RPMI7951 (cell line): ENCODE measurements around the gene FLOT1. TPM values are rescaled to one million over a fixed set of nuclear protein-coding genes. Genes with fewer than 3 reads are reported as not detected.
"Not testable (repeated sequence)": the region's sequence is repeated elsewhere in the genome, so short reads cannot be mapped to it uniquely, and the experiment has no call there.

Experiments used
- DNase-seq: peaks from one replicate; pipeline ENCODE4 v3.0.0-alpha.2; 2012; ENCODE audit warnings: low read depth
- total RNA-seq: library from RNA; depleted of rRNA; stranded (reverse); fragments of >200 nt; shearing (Covaris generic); gene quantifications from 2 replicates; pipeline ENCODE4 v1.2.3, GENCODE V29; 2014

FLOT1 gene
- total RNA-seq, 1 experiment from 2014 or later: 108 TPM

GRCh38 chr6:30767158-30767943, 24.9 kb upstream of the FLOT1 start:
- peak; percentile 62 for DNase-seq

GRCh38 chr6:30766461-30767157, 24.1 kb upstream of the FLOT1 start:
- DNase-seq: peak; percentile 63

GRCh38 chr6:30765495-30765894, 23.0 kb upstream of the FLOT1 start:
- not testable (repeated sequence) for DNase-seq

GRCh38 chr6:30764490-30765043, 22.1 kb upstream of the FLOT1 start:
- not testable (repeated sequence) for DNase-seq

- DNase-seq: peak; percentile 76
Observed at GRCh38 chr6:30763618-30764489, 21.4 kb upstream of the FLOT1 start.

GRCh38 chr6:30763155-30763617, 20.7 kb upstream of the FLOT1 start:
- DNase-seq: no peak

- no peak for DNase-seq
Observed at GRCh38 chr6:30761791-30762429, 19.4 kb upstream of the FLOT1 start.

- DNase-seq: no peak
Observed at GRCh38 chr6:30760549-30760948, 18.1 kb upstream of the FLOT1 start.

- DNase-seq: peak; percentile 85
Observed at GRCh38 chr6:30759575-30760239, 17.2 kb upstream of the FLOT1 start.

- DNase-seq: no peak
Observed at GRCh38 chr6:30757261-30757904, 14.9 kb upstream of the FLOT1 start.

- not testable (repeated sequence) for DNase-seq
Observed at GRCh38 chr6:30756405-30757003, 14.0 kb upstream of the FLOT1 start.

- peak; percentile 45 for DNase-seq
Observed at GRCh38 chr6:30754631-30755030, 12.1 kb upstream of the FLOT1 start.

GRCh38 chr6:30752157-30752927, 9.9 kb upstream of the FLOT1 start:
- DNase-seq: peak; percentile 100

- DNase-seq: no peak
Observed at GRCh38 chr6:30750379-30750668, 7.8 kb upstream of the FLOT1 start.

GRCh38 chr6:30749554-30750378, 7.3 kb upstream of the FLOT1 start:
- DNase-seq: peak; percentile 55

GRCh38 chr6:30748851-30749540, 6.5 kb upstream of the FLOT1 start:
- peak; percentile 100 for DNase-seq

GRCh38 chr6:30747902-30748769, 5.6 kb upstream of the FLOT1 start:
- peak; percentile 65 for DNase-seq
